NB4 (cell line): ENCODE data around the gene GP5.

Experiments
- DNase-seq: peaks from one replicate; pipeline ENCODE4 v3.0.0; 2010; ENCODE audit warnings: low read depth
- H3K4me3 ChIP-seq: one replicate; pipeline ENCODE4 v1.5.1; 2011; ENCODE audit warnings: mild to moderate bottlenecking, low read depth, low read length, moderate library complexity
- MAX ChIP-seq: IDR thresholded peaks from 2 replicates; pipeline ENCODE4 v1.6.1; 2011; ENCODE audit warnings: low read depth, low read length
- MYC ChIP-seq: IDR thresholded peaks from 2 replicates; pipeline ENCODE4 v1.6.1; 2011; ENCODE audit warnings: low read depth, low read length
- POLR2A ChIP-seq: IDR thresholded peaks from 2 replicates; pipeline ENCODE4 v1.6.1; 2011; ENCODE audit warnings: mild to moderate bottlenecking; ENCODE audit not compliant: insufficient read length; ENCODE audit errors: extremely low read depth
- TF ChIP-seq, protein P1 (sequence below): IDR thresholded peaks from one replicate; pipeline ENCODE4 v1.5.1; 2012; ENCODE audit warnings: low read depth, low read length

The GP5 gene

GRCh38 chr3:194368918-194369317 is 30.1 kb downstream of the GP5 start:
- TF ChIP-seq, protein P1, sequence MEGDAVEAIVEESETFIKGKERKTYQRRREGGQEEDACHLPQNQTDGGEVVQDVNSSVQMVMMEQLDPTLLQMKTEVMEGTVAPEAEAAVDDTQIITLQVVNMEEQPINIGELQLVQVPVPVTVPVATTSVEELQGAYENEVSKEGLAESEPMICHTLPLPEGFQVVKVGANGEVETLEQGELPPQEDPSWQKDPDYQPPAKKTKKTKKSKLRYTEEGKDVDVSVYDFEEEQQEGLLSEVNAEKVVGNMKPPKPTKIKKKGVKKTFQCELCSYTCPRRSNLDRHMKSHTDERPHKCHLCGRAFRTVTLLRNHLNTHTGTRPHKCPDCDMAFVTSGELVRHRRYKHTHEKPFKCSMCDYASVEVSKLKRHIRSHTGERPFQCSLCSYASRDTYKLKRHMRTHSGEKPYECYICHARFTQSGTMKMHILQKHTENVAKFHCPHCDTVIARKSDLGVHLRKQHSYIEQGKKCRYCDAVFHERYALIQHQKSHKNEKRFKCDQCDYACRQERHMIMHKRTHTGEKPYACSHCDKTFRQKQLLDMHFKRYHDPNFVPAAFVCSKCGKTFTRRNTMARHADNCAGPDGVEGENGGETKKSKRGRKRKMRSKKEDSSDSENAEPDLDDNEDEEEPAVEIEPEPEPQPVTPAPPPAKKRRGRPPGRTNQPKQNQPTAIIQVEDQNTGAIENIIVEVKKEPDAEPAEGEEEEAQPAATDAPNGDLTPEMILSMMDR: no peak
- no peak for TF ChIP-seq MAX
- TF ChIP-seq MYC: no peak
- no peak for TF ChIP-seq POLR2A
- H3K4me3 ChIP-seq: no peak overlapping the region
- DNase-seq: no peak

- no peak for DNase-seq
- TF ChIP-seq MAX (no peak), POLR2A (no peak), MYC (no peak)
- TF ChIP-seq, protein P1: no peak
- no peak overlapping the region for H3K4me3 ChIP-seq
Measured at GRCh38 chr3:194367992-194368841, 30.8 kb downstream of the GP5 start.

DNA sequence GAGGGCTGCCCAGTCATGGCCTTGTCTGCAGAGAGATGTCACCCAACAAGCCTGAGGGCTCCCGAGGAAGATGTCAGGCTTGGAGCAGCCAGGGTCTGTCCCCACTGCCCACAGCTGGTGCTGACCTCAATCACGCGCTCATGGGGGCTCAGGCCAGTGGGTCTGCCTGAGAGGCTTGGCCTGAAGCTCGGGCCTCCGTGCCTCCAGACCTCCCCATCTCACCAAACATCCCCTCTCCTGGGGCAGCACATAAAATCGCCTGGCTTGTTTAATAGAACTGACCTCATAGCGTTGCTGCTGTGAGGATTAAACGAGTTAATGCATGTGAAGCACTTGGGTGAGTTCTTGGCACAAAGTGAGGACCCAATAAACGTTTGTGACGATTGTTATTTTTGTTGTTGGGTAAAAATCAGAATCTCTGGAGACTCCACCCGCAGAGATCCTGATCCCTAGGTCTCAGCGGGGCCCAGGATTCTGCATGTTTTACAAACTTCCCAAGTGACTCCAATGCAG is 33.0 kb downstream of the GP5 start:
- no peak for DNase-seq
- no peak for TF ChIP-seq MYC
- TF ChIP-seq POLR2A: no peak
- TF ChIP-seq MAX: no peak
- TF ChIP-seq, protein P1: no peak

DNA sequence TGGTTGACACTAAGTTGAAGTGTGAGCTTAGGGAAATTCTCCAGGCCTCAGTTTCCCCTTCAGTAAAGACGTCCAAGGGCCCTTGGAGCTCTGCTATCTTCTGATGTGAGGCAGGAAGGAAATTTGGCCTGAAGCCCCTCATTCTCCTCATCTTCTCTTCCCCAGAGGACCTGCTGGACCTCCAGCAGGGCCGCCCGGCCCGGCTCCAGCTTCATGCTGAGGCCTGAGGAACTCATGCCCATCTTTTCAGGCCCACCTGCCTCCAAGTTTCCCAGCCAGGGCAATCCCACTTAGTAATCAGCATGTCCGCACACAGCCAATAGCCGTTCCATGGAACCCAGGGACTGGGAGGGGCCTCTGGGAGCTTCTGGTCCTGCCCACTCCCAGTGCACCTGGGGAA is 33.5 kb downstream of the GP5 start:
- H3K4me3 ChIP-seq: no peak overlapping the region
- no peak for DNase-seq
- TF ChIP-seq POLR2A: no peak

More for the DNA sequence above, 33.0 kb downstream of the GP5 start:
- no peak overlapping the region for H3K4me3 ChIP-seq

GRCh38 chr3:194364652-194365434 is 34.2 kb downstream of the GP5 start:
- TF ChIP-seq, protein P1: no peak
- TF ChIP-seq POLR2A (no peak), MAX (no peak)
- no peak for DNase-seq
- no peak overlapping the region for H3K4me3 ChIP-seq

- H3K4me3 ChIP-seq: no peak overlapping the region
- DNase-seq: no peak
- TF ChIP-seq MAX (no peak), POLR2A (no peak), MYC (no peak)
- TF ChIP-seq, protein P1: no peak
Measured at GRCh38 chr3:194364314-194364651, 34.8 kb downstream of the GP5 start.
